Measurements from ENCODE around the gene ATP5IF1.

The ATP5IF1 gene

DNA sequence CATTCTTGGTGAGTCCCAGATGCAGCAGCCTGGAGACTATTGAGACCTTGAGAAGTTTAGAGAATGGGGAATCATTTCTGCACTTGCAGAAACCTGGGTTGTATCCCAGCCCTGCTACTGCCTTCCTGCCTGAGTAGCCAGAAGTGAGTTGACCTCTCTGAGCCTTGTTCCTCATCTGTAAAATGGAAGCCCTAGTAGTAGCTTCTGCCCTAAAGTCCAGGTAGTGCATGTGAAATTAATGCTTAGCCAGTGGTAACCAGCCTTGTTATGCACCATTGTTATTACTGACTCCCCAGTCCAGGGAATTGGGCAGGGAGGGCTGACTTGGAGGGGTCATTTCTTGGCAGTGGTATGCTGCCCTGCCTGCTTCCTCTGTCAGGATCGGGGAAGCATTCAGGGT lies 29.0 kb downstream of the ATP5IF1 start:
- Histone ChIP-seq H3K27me3 (peaks cover 15% of the 10 kb centered on the region), H3K9me3 (no peaks in the 10 kb centered on the region), H3K36me3 (peaks cover 4% of the 10 kb centered on the region), H3K27ac (no peak overlapping the region), H3K4me3 (ENCODE audit: low read depth in 1 of 2, low read length in 1 of 2) (no peak overlapping the region), H3K4me1 (ENCODE audit: control insufficient read depth in 1 of 2, insufficient read depth in 1 of 2, low read depth in 1 of 2, low read length in 1 of 2) (peaks cover 14 to 24% of the 10 kb centered on the region in 2 experiments)
- TF ChIP-seq, protein P1, sequence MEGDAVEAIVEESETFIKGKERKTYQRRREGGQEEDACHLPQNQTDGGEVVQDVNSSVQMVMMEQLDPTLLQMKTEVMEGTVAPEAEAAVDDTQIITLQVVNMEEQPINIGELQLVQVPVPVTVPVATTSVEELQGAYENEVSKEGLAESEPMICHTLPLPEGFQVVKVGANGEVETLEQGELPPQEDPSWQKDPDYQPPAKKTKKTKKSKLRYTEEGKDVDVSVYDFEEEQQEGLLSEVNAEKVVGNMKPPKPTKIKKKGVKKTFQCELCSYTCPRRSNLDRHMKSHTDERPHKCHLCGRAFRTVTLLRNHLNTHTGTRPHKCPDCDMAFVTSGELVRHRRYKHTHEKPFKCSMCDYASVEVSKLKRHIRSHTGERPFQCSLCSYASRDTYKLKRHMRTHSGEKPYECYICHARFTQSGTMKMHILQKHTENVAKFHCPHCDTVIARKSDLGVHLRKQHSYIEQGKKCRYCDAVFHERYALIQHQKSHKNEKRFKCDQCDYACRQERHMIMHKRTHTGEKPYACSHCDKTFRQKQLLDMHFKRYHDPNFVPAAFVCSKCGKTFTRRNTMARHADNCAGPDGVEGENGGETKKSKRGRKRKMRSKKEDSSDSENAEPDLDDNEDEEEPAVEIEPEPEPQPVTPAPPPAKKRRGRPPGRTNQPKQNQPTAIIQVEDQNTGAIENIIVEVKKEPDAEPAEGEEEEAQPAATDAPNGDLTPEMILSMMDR (IDR thresholded peaks at IDR 0.05): no peak

DNA sequence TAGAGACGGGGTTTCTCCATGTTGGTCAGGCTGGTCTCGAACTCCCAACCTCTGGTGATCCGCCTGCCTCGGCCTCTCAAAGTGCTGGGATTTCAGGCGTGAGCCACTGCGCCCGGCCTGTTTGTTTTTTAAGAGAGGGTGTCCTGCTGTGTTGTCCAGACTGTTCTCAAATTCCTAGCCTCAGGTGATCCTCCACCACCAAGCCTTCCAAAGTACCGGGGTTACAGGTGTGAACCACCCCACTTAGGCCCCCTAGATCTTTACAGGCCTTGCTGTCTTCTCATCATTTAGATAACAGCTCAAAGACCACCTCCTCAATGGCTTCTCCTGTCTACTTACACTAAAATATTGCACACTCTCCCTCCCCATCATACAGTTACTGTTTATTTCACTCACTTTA lies 29.7 kb downstream of the ATP5IF1 start:
- TF ChIP-seq, protein P1 (IDR thresholded peaks at IDR 0.05): no peak
- Histone ChIP-seq H3K4me3 (ENCODE audit: low read depth in 1 of 2, low read length in 1 of 2) (no peak overlapping the region), H3K4me1 (ENCODE audit: control insufficient read depth in 1 of 2, insufficient read depth in 1 of 2, low read depth in 1 of 2, low read length in 1 of 2) (peaks cover 9 to 19% of the 10 kb centered on the region in 2 experiments), H3K36me3 (peaks cover 6% of the 10 kb centered on the region), H3K27ac (no peak overlapping the region), H3K27me3 (peaks cover 9% of the 10 kb centered on the region), H3K9me3 (no peaks in the 10 kb centered on the region)

DNA sequence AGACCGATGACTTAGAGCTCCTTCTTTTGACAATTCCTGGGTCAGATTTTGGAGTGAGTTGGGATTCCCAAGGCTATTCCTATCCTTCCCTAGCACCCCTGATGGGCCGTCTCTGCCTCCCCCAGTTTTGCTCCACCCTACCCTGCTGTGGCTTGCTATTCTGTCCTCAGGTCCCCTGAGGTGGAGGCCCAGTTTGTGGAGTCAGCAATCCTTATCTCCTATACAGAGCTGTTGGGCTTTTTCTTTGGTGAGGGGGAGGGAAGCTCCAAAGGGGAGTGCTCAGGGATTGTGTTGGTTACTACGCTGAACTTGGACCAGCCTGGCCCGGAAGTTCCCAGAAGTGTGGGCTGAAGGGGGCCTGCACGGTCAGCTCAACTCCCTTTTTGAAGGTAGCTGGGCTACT lies 31.0 kb downstream of the ATP5IF1 start:
- Histone ChIP-seq H3K36me3 (peaks cover 16% of the 10 kb centered on the region), H3K4me3 (ENCODE audit: low read depth in 1 of 2, low read length in 1 of 2) (no peak overlapping the region), H3K27me3 (no peaks in the 10 kb centered on the region), H3K4me1 (ENCODE audit: control insufficient read depth in 1 of 2, insufficient read depth in 1 of 2, low read depth in 1 of 2, low read length in 1 of 2) (peaks cover 0 to 9% of the 10 kb centered on the region in 2 experiments), H3K9me3 (no peaks in the 10 kb centered on the region), H3K27ac (no peak overlapping the region)
- TF ChIP-seq, protein P1 (IDR thresholded peaks at IDR 0.05): no peak

DNA sequence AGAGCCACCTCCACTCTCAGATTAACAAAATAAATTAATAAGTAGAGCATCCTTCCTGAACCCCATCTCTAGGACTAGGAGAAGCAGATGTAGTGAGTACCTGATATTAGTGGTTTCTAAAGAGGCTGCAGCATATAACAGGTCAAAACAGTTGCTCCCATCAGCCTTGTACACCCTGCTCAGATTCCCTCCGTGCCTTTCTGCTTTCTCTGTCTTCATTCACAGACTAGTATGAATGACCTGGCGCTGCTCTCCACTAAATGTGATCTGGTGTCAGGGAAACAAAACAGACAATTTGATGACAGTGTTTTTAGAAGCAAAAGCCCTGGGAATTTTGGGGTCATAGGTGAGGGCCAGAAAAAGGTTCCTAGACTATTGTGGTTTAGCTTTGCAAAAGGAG lies 31.7 kb downstream of the ATP5IF1 start:
- Histone ChIP-seq H3K27me3 (no peaks in the 10 kb centered on the region), H3K4me1 (ENCODE audit: control insufficient read depth in 1 of 2, insufficient read depth in 1 of 2, low read depth in 1 of 2, low read length in 1 of 2) (peaks cover 0 to 9% of the 10 kb centered on the region in 2 experiments), H3K9me3 (no peaks in the 10 kb centered on the region), H3K27ac (no peak overlapping the region), H3K4me3 (ENCODE audit: low read depth in 1 of 2, low read length in 1 of 2) (no peak overlapping the region), H3K36me3 (peaks cover 23% of the 10 kb centered on the region)
- TF ChIP-seq, protein P1 (IDR thresholded peaks at IDR 0.05): no peak

DNA sequence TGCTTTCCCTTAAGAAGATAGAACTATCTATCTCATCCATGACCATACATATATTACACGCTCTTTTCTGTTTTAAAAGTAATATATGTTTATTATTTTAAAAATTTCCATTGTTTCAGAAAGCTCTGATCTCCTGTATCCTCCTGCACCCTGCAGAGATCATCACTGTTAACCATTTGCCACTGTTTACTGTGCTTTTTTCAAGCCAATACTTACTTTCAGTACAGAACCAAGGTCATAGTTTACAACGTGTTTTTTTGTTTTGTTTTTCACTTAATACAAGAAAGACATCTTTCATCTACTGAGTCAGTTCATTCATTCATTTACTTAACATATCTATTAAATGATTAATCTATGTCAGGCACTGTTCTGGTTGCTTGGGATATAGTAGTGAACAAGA lies 33.6 kb downstream of the ATP5IF1 start:
- Histone ChIP-seq H3K4me1 (ENCODE audit: control insufficient read depth in 1 of 2, insufficient read depth in 1 of 2, low read depth in 1 of 2, low read length in 1 of 2) (peaks cover 0 to 9% of the 10 kb centered on the region in 2 experiments), H3K27me3 (no peaks in the 10 kb centered on the region), H3K27ac (no peak overlapping the region), H3K9me3 (no peaks in the 10 kb centered on the region), H3K4me3 (ENCODE audit: low read depth in 1 of 2, low read length in 1 of 2) (no peak overlapping the region), H3K36me3 (peaks cover 42% of the 10 kb centered on the region)
- TF ChIP-seq, protein P1 (IDR thresholded peaks at IDR 0.05): no peak

All from neutrophil (primary cell).